ENCODE data around the gene HOXD9.

The HOXD9 gene

DNA sequence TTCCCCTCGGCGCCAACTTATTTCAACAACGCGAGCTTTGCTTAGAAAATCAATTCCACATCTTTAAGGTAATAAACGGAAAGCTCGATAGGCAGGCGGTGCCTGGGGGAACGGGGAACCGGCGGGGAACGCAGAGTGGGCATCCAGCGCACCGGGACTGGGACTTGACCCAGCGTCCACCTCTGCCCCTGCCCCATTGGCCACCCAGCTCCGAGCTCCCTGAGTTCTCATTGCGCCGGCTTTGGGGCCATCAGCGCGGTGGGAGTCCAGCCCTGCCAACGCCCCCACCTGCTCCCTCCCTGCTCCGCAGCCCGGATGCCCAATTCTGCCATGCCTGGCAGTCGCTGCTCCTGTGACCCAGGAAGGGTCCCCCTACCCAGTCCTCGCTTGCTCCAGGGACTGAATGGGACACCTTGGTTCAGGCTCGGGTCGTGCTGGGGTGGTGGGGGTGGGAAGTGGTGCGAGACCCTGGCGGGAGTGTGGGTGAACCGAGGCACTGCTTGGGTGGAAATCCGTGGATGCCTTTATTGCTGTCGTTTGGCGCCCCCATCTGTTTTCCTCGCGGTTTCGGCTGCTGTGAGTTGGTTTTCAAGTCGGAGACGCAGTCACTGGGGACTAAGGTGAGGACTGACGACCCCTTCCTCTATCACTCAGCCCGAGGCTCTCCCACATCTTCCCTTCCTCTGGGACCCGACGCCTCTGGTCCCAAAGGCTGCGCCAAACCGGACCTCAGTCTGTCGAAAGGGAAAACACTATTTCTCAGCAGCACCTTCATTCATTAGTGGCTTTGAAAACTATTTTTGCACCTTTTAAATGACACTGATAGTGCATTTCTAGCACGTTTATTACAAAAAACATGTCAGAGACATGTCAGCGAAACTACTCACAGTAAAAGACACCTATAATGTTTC lies 36.4 kb upstream of the HOXD9 start:
- peak; percentile 70 for DNase-seq

DNA sequence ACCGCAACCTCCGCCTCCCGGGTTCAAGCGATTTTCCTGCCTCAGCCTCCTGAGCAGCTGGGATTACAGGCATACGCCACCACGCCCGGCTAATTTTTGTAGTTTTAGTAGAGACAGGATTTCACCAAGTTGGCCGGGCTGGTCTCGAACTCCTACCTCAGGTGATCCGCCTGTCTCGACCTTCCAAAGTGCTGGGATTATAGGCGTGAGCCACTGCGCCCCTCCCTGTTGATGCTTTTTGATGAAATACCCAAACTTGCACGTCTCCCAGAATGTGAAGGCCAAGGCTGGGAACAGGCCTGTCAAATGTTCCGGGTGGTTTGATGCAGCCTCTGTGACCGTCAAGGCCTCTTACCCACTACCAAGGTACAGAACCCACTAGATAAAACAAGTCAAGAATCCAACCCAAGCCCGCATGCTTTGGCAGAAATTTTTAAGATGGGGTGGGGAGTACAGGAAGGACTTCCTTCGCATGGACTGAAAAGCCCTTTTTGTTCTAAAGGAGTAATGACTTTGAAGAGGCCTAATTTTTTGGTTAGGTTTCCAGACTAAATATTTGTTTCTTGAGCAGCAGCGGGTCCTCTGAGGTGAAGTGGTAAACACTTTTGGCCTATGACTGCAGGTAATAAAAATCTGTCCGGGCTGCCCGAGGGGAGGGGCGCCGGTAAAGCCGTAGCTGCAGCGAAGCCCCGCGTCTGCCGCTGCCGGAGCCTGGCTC lies 35.0 kb upstream of the HOXD9 start:
- DNase-seq = no peak

DNA sequence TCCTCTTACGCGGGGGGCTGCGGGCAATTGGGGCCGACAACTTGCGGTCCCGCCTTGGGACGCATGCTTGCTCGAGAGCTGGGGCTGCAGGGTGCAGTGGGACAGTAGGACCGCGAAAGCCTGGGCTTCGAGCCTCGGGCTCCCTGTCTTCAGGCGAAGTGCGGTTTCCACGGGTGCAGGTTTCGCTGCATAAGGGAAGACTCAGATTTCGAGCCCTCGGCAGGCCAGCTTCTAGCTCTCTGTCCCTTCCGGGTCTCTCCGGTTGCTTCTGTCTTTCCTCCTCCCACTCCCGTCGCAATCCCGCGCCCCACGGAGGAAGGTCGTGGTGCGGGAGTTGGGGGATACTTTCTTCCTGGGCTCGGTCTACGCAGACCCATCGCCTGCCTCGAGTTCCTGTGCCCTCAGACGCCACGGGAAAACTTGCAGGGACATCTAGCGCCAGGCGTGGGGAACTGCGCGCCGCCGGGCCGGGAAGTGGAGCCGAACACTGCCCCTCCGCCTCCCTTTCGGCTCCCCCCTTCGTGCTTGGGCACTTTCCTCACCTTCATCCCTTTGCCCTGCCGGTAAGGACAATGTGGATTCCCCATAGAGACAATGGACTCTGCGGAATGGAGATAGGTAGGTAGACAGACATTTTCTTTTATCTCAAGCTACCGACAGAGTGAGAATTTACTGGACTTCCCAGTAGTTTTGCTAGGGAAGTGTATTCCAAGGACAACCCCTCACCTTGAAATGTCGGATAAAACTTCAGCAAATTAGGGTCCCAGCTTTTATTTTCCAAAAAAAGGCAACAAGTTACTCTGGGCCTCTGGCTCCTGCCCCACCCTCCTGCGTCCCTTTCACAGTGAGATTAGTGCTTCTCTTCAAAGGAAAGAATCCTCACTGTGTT lies 34.2 kb upstream of the HOXD9 start:
- peak; percentile 81 for DNase-seq

DNA sequence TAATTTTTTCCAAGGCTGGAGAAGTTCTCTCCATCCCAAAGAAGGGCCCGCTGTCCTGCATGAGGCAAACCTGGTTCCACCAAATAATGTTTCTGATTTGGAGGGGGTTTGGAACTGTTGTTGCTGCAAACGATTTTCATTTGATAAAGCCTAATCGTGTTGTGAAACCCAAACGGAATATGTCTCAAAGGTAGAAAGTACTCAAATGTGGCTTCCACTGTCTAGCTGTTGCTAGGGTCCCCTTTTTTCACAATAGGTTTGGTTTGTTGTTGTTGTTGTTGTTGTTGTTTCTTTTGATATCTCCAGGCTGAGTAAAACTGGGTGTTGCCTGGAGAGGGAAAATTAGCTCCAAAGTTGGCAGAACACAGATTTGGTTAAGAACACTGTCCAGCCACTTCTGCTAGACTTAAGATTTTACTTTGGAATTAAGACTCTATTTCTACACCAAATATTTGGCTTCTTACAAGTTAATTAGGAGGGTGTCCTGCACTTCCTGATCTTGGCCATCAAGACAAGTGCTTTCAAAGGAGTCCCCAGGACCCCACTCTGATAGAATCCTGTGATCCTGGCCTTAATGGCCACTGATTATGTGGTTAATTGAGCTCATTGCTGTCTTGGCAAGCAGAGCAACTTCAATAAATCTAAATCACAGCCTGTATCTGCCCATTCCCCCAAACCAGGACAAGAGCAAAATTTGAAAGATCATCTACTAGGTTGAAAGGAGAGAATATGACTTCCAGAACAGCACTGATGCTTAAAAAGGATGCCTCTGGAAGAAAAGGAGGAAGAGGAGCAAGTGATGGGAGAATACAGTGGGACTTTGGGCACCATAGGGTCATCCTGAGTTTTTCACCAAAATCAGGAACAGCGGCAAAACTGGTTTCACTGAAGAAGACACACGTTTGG lies 33.3 kb upstream of the HOXD9 start:
- DNase-seq = peak; percentile 39

DNA sequence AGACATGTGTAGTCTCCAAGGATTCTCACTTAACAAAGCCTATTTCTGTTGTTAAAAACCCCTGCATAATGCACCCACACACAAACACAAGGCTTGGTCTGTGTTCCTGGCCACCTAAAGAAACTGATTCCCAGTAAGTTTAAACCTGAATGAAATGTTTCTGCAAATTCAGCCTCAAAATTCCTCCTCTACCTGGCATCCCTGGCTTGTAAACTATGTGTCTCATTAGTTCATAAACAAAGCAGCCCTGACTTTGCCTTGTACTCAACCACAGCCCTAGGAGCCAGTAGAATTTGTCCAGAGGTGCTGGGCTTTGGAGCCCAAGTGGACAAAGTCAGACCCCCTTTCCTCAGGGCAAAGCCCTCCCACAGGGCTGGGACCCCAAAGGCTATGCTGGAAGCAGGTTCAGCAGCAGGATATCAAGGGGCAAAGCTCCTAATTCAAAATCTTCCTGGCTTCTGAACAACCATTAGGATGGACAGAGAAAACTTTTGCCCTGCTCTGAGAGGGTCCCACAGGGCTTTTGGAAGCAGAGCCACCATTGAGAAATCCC lies 32.6 kb upstream of the HOXD9 start:
- DNase-seq = no peak

DNA sequence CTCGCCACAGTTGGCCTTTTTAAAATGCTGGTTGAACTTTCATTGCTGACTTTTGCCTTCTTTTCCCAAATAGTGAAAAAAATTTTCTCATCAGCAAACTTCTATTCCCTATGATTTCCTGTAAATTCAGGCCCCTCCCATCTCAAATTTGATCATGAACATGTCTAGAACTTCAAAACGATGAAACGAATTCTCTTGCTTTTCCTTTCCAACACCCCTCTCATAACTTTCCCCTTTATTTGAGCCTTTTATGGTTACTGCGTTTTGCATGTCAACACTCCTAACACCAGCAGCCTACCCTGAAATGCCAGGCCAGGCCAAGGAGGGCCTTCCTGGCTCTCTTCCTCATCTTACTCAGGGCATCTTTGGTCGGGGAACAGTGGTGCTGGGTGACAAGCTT lies 31.7 kb upstream of the HOXD9 start:
- no peak for DNase-seq

DNA sequence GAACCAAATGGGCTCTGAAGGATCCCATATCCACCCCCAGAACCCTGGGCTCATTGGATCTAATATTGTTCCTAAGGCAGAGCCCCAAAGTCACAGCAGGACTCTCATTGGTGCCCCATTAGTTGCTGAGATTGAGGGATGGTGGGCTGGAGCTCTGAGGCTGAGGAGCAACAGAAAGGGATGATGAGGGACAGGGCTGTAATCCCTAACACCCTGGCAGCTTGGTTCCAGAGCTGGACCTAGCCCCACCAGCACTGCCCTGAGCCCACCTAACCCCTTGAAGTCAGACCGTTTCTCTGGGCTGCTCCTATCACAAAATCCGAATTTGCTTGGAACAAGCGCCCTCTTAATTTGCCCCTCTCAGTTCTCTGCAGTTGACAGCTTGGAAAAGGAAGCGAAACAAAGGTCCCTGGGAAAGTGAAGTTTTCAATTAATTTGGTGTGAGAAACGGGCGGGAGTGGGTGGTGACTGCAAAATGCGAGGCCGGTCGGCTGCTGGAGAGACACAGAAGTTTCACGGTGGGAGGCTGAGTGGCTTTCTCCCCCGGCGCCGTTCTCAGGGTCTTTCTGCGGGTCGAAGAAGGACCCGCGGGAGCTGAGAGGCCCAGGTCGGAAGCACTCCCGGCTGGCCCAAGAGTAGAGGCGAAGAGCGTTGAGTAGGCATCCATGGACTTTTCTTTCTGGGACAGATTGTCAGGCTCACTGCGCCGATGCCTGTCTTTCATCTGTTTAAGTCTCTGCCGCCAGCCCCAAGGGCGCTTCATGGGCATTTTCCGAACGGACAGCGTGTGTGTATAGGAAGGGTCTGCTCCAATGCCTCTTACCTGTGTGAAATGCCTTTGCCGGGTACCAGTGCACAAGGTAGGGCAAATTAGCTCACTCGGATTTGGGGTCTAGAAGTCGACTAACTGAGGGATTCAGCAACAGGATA lies 30.9 kb upstream of the HOXD9 start:
- DNase-seq = no peak

DNA sequence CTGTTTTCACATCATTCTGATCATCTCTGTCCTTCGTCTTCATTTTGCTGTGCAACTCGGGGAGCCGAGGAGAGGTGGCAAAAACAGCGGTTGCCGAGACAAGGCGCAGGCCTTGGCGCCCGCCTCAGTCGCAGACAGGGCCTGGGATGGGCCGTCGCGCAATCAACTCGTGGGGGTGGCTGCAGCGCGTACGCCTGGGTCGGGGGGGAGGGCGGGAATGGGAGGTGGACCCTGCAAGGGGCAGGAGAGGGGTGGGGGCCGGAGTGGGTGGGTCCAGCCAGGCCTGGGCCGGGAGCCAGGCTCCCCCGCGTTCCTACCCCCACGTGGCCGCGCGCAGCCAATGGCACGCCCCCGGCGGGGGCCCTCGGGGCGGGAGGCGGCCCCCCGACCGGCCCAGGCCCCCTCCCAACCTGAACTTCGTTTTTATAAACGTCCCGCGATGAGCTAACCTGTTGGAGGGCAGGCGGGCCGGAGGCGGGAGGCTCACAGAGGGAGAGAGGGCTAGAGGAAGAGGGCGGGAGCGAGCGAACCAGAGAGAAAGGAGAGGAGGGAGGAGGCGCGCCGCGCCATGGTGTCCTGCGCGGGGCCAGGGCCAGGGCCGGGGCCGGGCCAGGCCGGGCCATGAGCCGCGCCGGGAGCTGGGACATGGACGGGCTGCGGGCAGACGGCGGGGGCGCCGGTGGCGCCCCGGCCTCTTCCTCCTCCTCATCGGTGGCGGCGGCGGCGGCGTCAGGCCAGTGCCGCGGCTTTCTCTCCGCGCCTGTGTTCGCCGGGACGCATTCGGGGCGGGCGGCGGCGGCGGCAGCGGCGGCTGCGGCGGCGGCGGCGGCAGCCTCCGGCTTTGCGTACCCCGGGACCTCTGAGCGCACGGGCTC lies 30.0 kb upstream of the HOXD9 start, which contains the start of gene HOXD13:
TSS of gene HOXD13 (plus strand) at position 452 of the 875 bp plus-strand sequence. CDS start at position 622, 170 bp downstream.
- no peak for DNase-seq

DNA sequence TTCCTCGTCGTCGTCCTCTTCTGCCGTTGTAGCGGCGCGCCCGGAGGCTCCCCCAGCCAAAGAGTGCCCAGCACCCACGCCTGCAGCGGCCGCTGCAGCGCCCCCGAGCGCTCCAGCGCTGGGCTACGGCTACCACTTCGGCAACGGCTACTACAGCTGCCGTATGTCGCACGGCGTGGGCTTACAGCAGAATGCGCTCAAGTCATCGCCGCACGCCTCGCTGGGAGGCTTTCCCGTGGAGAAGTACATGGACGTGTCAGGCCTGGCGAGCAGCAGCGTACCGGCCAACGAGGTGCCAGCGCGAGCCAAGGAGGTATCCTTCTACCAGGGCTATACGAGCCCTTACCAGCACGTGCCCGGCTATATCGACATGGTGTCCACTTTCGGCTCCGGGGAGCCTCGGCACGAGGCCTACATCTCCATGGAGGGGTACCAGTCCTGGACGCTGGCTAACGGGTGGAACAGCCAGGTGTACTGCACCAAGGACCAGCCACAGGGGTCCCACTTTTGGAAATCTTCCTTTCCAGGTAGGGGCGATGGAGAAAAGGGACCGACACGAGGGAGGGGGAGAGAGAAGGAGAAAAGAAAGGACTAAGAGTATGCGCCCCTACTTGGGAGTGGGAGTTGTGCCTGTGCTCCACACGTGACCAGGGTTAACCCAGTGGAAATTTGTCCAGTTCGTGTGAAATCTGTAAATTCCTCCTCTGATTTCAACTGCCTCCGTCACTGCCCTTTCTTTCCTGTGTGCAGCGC lies 29.2 kb upstream of the HOXD9 start:
- no peak for DNase-seq

DNA sequence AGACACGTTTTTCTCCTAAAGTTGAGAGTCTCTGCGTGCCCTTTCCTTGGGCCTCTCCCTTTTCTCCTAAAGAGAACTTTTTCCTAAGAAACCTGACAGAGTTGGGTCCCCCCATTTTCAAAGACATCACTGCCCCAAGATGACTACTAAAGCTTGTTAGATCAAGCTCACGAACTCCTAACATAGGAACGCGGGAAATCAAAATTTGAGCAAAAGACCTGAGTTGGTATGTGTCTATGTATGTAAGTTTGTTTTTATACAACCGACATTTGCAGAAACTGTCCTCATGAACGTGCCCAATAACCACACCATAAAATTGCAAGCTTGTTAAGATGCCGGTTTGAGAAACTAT lies 28.6 kb upstream of the HOXD9 start:
- no peak for DNase-seq

DNA sequence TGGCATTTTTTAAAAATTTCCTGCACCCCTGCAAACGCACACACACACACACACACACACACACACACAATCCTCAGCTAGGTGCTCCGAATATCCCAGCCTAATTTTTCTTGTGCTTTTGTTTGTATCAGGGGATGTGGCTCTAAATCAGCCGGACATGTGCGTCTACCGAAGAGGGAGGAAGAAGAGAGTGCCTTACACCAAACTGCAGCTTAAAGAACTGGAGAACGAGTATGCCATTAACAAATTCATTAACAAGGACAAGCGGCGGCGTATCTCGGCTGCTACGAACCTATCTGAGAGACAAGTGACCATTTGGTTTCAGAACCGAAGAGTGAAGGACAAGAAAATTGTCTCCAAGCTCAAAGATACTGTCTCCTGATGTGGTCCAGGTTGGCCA lies 28.2 kb upstream of the HOXD9 start:
- no peak for DNase-seq

DNA sequence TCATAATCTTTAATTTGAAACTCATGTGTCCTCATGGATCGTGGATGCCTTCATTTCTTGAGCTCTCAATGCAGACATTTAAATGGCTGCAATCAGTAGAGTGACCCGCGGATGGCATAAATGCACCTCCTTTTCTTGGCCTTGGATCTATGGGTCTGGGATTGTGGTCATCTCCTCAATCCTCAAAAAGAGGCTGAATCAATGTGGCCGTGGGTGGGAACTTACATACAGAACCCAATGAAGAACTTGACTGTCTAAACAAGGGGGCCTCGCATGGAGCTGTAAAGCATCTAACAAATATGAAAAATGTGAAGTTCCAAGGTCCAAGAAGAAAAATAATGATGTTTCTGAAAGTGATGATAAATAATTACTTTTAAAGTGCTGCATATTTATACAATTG lies 27.1 kb upstream of the HOXD9 start:
- DNase-seq = no peak

DNA sequence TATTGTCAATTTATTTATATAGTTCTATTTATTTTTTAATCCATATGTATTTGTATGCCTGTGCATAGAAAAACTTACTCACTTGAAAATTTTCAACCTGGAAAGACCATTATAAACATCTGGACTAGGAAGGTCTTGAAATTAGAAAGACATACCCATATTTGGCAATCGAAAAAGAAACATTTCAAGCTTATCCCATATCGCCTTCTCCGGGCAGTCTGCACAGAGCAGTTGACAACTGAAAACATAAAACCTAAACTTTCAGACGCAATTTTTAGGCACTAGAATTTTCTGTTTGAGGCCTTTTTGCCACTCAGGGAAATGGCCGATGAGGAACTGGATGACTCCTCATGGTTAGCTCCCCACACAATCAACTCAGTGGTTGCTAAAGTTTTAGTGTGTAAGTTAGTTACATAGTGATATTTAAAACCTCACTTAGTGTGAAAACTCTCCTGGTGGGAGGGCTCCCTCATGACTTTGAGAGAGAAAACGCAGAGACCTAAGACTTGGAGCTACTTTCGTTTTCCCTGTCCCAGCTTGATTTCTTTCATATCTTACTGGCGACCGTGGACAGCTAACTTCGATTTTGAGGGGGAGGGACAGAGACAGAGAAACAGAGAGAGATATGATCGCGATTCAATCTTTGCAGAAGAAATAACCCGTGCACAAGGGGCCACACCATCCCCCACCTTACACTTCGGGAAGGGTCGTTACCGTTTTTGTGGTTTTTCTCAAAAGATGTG lies 26.1 kb upstream of the HOXD9 start:
- DNase-seq = peak; percentile 19

DNA sequence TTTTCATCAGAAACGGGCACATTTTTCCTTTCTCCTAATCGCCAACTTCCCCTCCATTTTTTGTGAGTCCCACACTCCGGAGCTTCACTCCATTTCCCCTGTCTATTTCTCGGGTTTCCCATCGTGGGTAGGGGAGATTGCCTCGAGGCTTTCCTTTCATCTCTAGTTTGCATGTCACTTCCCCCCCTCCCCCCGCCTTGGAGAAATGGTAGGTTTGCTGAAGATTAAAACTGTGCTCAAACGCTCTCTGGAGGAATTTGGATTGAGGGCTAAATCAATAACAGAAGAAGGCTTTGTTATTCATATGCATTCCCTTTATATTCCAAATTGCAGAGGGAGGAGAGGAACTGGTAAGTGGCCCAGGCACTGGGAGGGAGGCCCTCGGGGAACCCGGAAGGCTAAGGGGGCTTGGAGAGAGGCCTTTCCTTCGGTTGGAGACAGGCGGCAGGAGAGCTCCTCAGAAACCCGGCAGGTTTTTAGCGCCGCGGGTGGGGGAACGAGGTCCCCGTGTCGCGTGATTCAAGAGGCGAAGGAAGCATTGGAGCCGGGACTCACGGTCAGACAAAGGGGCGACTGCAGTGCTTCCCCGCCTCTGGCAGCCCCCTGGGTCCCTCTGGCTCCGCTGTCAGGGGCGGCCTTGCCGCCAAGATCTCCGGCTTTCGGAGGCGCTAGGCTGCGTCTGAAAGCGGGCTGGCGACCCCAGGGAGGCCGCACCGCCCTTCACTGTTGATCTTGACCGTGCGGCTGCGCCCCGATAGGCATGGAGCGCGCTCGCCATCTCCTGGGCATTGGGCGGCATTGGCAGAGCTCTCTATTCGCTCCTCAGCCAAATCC lies 25.3 kb upstream of the HOXD9 start:
- peak; percentile 92 for DNase-seq

DNA sequence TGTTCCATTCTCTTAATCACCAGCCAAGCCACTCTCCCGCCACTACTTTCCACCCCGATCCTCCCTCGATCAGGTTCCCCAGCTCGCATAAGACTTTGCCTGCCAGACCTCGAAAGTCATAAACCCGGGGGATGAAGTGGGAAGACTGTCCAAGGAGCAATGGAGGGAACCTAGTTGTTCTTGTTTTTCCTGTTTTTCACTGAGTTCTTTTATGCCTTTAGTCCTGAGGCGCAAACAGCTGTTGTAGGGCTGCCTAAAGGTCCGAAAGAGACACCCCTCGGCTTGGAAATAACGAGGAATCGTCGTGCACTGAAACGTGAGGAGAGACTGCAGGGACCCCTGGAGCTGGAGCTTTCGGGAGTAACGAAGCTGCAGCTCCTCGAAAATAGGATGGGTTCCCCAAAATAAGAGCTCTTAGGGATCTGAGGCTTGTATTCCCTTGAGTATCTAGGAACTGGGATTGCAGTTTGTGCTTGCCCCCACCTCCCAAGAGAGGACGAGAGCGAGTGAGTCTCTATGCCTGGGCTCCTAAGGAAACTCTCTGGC lies 24.6 kb upstream of the HOXD9 start:
- peak; percentile 77 for DNase-seq

DNA sequence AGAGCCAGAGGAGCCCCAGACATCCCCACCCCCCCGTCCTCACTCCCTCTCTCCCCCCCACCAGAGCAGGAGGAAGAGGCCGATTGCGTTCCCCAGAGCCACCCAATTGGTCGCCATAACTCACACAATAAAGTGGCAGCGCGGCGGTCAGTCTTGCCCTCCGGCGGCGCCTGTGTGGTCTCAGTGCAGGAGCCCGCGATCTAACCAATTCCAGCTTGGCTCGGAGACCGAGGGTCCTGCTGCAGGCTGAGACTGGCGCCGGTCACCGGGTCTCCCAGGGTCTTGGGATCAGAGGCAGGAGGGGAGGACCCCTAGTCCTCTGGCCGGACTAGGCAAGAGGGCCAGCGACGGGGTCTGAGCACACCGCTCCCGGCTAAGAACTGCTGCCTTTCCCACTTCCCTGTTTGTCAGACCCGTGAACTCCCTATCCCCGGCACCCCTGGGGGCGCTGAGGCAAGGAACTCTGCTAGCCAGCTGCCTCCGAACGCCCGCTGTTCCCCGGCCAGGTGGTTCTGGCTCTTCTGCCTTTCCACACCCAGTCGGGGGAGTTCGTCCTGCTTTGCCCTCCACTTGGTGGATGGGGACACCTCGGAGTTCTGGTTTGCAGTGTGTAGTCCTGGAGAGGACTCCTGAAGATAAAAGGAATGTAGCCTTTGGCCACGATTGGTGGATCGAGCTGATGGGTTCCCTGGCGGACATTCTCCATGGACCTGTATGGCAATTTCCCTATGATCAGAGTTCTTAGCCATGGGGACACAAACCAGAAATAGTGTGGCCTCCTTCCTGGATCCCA lies 24.0 kb upstream of the HOXD9 start:
- peak; percentile 86 for DNase-seq
